ENCODE results near the gene ZNF335. TPM values are rescaled to one million over a fixed set of nuclear protein-coding genes. Genes with fewer than 3 reads are reported as not detected.

ZNF335 gene
- total and polyA plus RNA-seq, 2 donors (not counting 1 experiment from before 2014, with no cell fraction given), result 4.8 to 10.2 TPM

- Histone ChIP-seq H3K4me1 (ENCODE audit: control insufficient read depth, extremely low read depth, insufficient read depth, low read length) (peaks cover 2% of the 10 kb centered on the region), H2AFZ (ENCODE audit: low read length) (no peak overlapping the region), H3K27ac (ENCODE audit: insufficient read depth, low read length) (no peak overlapping the region), H3K4me3 (replicated peaks in 1 of 4; ENCODE audit: control extremely low read depth in 1 of 4, insufficient read depth in 1 of 4, low read depth in 3 of 4, low read length in 4 of 4) (no peak overlapping the region), H3K79me2 (ENCODE audit: control insufficient read depth, insufficient read depth, low read length) (no peaks in the 10 kb centered on the region), H3K9me3 (ENCODE audit: control insufficient read depth, insufficient read depth, low read depth, low read length) (no peaks in the 10 kb centered on the region), H3K27me3 (ENCODE audit: control insufficient read depth, insufficient read depth, low read length) (no peaks in the 10 kb centered on the region), H3K36me3 (ENCODE audit: control insufficient read depth, insufficient read depth, low read length) (peaks cover 54% of the 10 kb centered on the region), H4K20me1 (ENCODE audit: control insufficient read depth, extremely low read depth, insufficient read depth, low read length) (no peaks in the 10 kb centered on the region), H3K4me2 (ENCODE audit: extremely low read depth, insufficient read depth, low read length) (no peak overlapping the region), H3K9ac (ENCODE audit: insufficient read depth, low read length) (no peak overlapping the region)
- DNase-seq (ENCODE audit: low read depth in 2 of 2), result no peak
- no peak for TF ChIP-seq CTCF (conservative IDR thresholded peaks at IDR 0.05 in 1 of 2, IDR thresholded peaks at IDR 0.05 in 1 of 2; ENCODE audit: low read depth in 1 of 2, low read length in 2 of 2)
- no peak for TF ChIP-seq EZH2 (IDR thresholded peaks at IDR 0.05; ENCODE audit: low read length, missing control alignments)
Measured at GRCh38 chr20:45943613-45944012, 28.4 kb downstream of the ZNF335 start.

GRCh38 chr20:45940469-45940868 is 31.5 kb downstream of the ZNF335 start:
- H3K36me3 ChIP-seq (ENCODE audit: control insufficient read depth, insufficient read depth, low read length), result peaks cover 37% of the 10 kb centered on the region
- no peaks in the 10 kb centered on the region for H4K20me1 ChIP-seq (ENCODE audit: control insufficient read depth, extremely low read depth, insufficient read depth, low read length)
- peaks cover 12% of the 10 kb centered on the region for H3K79me2 ChIP-seq (ENCODE audit: control insufficient read depth, insufficient read depth, low read length)
- no peaks in the 10 kb centered on the region for H3K9me3 ChIP-seq (ENCODE audit: control insufficient read depth, insufficient read depth, low read depth, low read length)
- H3K4me3 ChIP-seq (replicated peaks in 1 of 4; ENCODE audit: control extremely low read depth in 1 of 4, insufficient read depth in 1 of 4, low read depth in 3 of 4, low read length in 4 of 4), result no peak overlapping the region
- no peak overlapping the region for H2AFZ ChIP-seq (ENCODE audit: low read length)
- TF ChIP-seq CTCF (conservative IDR thresholded peaks at IDR 0.05 in 1 of 2, IDR thresholded peaks at IDR 0.05 in 1 of 2; ENCODE audit: low read depth in 1 of 2, low read length in 2 of 2) (no peak), EZH2 (IDR thresholded peaks at IDR 0.05; ENCODE audit: low read length, missing control alignments) (no peak)
- no peak overlapping the region for H3K27ac ChIP-seq (ENCODE audit: insufficient read depth, low read length)
- H3K9ac ChIP-seq (ENCODE audit: insufficient read depth, low read length), result no peak overlapping the region
- no peak overlapping the region for H3K4me2 ChIP-seq (ENCODE audit: extremely low read depth, insufficient read depth, low read length)
- DNase-seq (ENCODE audit: low read depth in 2 of 2), result no peak
- peaks cover 2% of the 10 kb centered on the region for H3K4me1 ChIP-seq (ENCODE audit: control insufficient read depth, extremely low read depth, insufficient read depth, low read length)
- H3K27me3 ChIP-seq (ENCODE audit: control insufficient read depth, insufficient read depth, low read length), result no peaks in the 10 kb centered on the region

- no peak overlapping the region for H3K4me2 ChIP-seq (ENCODE audit: extremely low read depth, insufficient read depth, low read length)
- H3K9me3 ChIP-seq (ENCODE audit: control insufficient read depth, insufficient read depth, low read depth, low read length), result no peaks in the 10 kb centered on the region
- no peak overlapping the region for H2AFZ ChIP-seq (ENCODE audit: low read length)
- H3K79me2 ChIP-seq (ENCODE audit: control insufficient read depth, insufficient read depth, low read length), result peaks cover 12% of the 10 kb centered on the region
- H3K4me3 ChIP-seq (replicated peaks in 1 of 4; ENCODE audit: control extremely low read depth in 1 of 4, insufficient read depth in 1 of 4, low read depth in 3 of 4, low read length in 4 of 4), result no peak overlapping the region
- no peak overlapping the region for H3K27ac ChIP-seq (ENCODE audit: insufficient read depth, low read length)
- H3K36me3 ChIP-seq (ENCODE audit: control insufficient read depth, insufficient read depth, low read length), result peaks cover 35% of the 10 kb centered on the region
- H4K20me1 ChIP-seq (ENCODE audit: control insufficient read depth, extremely low read depth, insufficient read depth, low read length), result no peaks in the 10 kb centered on the region
- H3K9ac ChIP-seq (ENCODE audit: insufficient read depth, low read length), result no peak overlapping the region
- DNase-seq (ENCODE audit: low read depth in 2 of 2), result no peak
- H3K27me3 ChIP-seq (ENCODE audit: control insufficient read depth, insufficient read depth, low read length), result no peaks in the 10 kb centered on the region
- TF ChIP-seq EZH2 (IDR thresholded peaks at IDR 0.05; ENCODE audit: low read length, missing control alignments) (no peak), CTCF (conservative IDR thresholded peaks at IDR 0.05 in 1 of 2, IDR thresholded peaks at IDR 0.05 in 1 of 2; ENCODE audit: low read depth in 1 of 2, low read length in 2 of 2) (no peak)
- H3K4me1 ChIP-seq (ENCODE audit: control insufficient read depth, extremely low read depth, insufficient read depth, low read length), result peaks cover 2% of the 10 kb centered on the region
Measured at GRCh38 chr20:45940053-45940452, 31.9 kb downstream of the ZNF335 start.

Measured in fibroblast of lung (primary cell).